ENCODE measurements around the gene CD200R1L. TPM values are rescaled to one million over a fixed set of nuclear protein-coding genes. Genes with fewer than 3 reads are reported as not detected.

CD200R1L gene
- total and polyA plus RNA-seq, 2 of the 13 experiments (the other 11 are each of a cell fraction or from before 2014, with no cell fraction given) = not detected

DNA sequence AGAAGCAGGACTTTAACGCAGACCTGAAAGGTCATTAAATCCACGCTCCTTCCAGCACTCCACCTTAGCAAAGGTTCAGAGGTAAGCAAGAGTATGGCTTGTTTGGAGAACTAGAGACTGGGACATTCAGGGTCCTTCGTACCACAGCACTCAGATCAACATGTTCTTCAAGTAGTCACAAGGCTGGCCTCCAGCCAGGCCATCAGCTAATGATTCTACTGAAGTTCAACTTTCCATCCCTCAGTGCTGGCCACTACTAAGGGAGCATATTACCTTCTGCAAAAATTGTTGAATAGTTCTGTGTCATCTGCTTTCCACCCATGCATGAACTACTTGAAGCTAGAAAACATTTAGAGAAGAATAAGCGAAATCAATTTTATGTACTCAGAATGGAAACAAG lies 17.6 kb downstream of the CD200R1L start (continued):
- TF ChIP-seq, protein P1, sequence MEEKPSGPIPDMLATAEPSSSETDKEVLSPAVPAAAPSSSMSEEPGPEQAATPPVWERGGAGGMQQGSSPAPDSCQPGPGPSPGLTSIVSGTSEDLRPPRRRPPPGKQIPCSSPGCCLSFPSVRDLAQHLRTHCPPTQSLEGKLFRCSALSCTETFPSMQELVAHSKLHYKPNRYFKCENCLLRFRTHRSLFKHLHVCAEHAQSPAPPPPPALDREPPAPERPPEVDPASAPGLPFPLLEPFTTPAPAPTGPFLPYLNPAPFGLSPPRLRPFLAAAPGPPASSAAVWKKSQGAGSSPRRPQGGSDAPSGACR (CRISPR knock-in tag; IDR thresholded peaks at IDR 0.05) = no peak
- no peak for TF ChIP-seq CCAR2 (optimal IDR thresholded peaks at IDR 0.05; ENCODE audit: low read depth, low read length)
- no peak for TF ChIP-seq RFXAP (CRISPR knock-in tag; IDR thresholded peaks at IDR 0.05; ENCODE audit: borderline replicate concordance)
- no peak for TF ChIP-seq MAF1 (CRISPR knock-in tag; IDR thresholded peaks at IDR 0.05; ENCODE audit: borderline replicate concordance)

DNA sequence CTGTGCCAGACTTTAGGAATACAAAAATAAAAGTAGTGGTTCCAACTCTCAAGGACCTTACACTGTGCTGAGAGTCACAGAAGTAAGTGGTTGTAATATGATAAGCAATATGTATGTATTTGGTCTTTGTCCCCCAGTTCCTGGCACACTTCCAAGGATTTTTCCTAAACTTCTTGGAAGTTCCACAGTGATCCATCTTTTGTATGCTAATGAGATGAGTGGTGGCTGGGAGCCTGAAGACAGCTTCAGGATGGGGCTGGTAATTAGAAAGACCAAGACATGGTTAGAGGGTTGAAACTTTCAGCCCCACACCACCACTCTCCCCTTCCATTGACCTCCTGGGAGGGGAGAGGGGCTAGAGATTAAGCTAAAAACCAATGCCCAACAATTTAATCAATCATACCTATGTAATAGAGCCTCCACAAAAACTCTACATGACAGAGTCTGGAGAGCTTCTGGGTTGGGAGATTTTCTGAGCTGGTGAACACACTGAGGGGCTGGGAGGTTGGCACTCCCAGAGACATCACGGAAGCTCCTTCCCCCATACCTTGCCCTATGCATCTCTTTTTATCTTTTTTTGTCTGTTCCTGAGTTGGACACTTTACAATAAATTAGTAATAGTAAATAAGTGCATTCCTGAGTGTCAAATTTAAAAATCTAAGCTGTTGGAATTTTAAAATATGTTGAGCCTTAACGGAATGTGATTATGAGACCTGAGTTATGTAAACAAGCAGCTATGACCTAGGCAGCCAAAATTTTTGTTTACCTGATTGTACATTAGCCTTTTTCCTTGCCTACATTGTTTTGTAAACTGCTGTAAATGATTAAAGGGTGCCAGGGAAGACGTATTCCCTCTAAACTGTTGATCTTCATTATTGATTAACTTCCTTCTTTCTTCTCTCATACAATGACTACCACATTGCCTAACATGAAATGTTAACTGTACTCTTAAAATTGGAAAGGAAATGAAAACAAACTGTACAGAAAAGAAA lies 24.3 kb downstream of the CD200R1L start:
- Histone ChIP-seq H3K9me3 (ENCODE audit: low read length) (no peaks in the 10 kb centered on the region), H3K27me3 (ENCODE audit: control insufficient read depth in 1 of 2, insufficient read depth in 2 of 2, low read length in 2 of 2) (no peaks in the 10 kb centered on the region), H3K4me2 (ENCODE audit: low read depth, low read length) (no peak overlapping the region), H3K36me3 (replicated peaks in 1 of 2; ENCODE audit: control insufficient read depth in 1 of 2, insufficient read depth in 2 of 2, low read length in 2 of 2) (no peaks in the 10 kb centered on the region), H3K79me2 (ENCODE audit: insufficient read depth, low read length) (no peaks in the 10 kb centered on the region), H3K27ac (ENCODE audit: extremely low read length, insufficient read depth, low read length) (no peak overlapping the region), H3K9ac (ENCODE audit: insufficient read depth, low read depth, low read length) (no peak overlapping the region), H4K20me1 (ENCODE audit: insufficient read depth, low read length) (no peaks in the 10 kb centered on the region), H2AFZ (ENCODE audit: low read length) (no peak overlapping the region), H3K4me1 (ENCODE audit: insufficient read depth, low read length) (peaks cover 12% of the 10 kb centered on the region; the same call in 1 of the 2 replicates), H3K4me3 (replicated peaks in 1 of 3; ENCODE audit: insufficient read depth in 1 of 3, low read depth in 2 of 3, low read length in 3 of 3) (no peak overlapping the region)
- no TSS peak for BruUV-seq (replicated peaks)
- ATAC-seq (peak; percentile 70), FAIRE-seq (no peak), DNase-seq (ENCODE audit: low spot score) (no peak)
- in situ Hi-C loops (cut with HindIII; ENCODE audit: extremely low pct_ligation_motif_present, low pct_unique_long_range_greater_than_20kb) (no loop called here), intact Hi-C loops (cut with micrococcal nuclease; ENCODE audit: unreplicated experiment) (no loop called here)
- 1% methylated on average over 3 of the region's 3 CpGs for whole genome bisulfite sequencing (ENCODE audit: low lambda C conversion rate)
- CTCF ChIA-PET (ENCODE audit: low intra/inter-chr PET ratio, low total read pairs) = no interaction called here
- POLR2A ChIA-PET = no interaction called here
- TF ChIP-seq, protein P2, sequence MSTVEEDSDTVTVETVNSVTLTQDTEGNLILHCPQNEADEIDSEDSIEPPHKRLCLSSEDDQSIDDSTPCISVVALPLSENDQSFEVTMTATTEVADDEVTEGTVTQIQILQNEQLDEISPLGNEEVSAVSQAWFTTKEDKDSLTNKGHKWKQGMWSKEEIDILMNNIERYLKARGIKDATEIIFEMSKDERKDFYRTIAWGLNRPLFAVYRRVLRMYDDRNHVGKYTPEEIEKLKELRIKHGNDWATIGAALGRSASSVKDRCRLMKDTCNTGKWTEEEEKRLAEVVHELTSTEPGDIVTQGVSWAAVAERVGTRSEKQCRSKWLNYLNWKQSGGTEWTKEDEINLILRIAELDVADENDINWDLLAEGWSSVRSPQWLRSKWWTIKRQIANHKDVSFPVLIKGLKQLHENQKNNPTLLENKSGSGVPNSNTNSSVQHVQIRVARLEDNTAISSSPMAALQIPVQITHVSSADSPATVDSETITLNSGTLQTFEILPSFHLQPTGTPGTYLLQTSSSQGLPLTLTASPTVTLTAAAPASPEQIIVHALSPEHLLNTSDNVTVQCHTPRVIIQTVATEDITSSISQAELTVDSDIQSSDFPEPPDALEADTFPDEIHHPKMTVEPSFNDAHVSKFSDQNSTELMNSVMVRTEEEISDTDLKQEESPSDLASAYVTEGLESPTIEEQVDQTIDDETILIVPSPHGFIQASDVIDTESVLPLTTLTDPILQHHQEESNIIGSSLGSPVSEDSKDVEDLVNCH (CRISPR knock-in tag; IDR thresholded peaks at IDR 0.05) = no peak
- TF ChIP-seq, protein P3, sequence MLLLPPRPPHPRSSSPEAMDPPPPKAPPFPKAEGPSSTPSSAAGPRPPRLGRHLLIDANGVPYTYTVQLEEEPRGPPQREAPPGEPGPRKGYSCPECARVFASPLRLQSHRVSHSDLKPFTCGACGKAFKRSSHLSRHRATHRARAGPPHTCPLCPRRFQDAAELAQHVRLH (CRISPR knock-in tag; IDR thresholded peaks at IDR 0.05; ENCODE audit: borderline replicate concordance, low read depth) = no peak
- TF ChIP-seq ZNF234 (CRISPR knock-in tag; conservative IDR thresholded peaks at IDR 0.05) (no peak), NFKB2 (CRISPR knock-in tag; IDR thresholded peaks at IDR 0.05; ENCODE audit: borderline replicate concordance) (no peak), RORA (CRISPR knock-in tag; IDR thresholded peaks at IDR 0.05) (no peak), GATAD1 (CRISPR knock-in tag; IDR thresholded peaks at IDR 0.05) (no peak), ZNF33A (CRISPR knock-in tag; IDR thresholded peaks at IDR 0.05; ENCODE audit: borderline replicate concordance) (no peak), FOXP1 (IDR thresholded peaks at IDR 0.05) (no peak), FOXP1 (CRISPR knock-in tag; IDR thresholded peaks at IDR 0.05) (0 out of 2 replicates have a peak, but pooled peaks have one; percentile 35)
- TF ChIP-seq, protein P4, sequence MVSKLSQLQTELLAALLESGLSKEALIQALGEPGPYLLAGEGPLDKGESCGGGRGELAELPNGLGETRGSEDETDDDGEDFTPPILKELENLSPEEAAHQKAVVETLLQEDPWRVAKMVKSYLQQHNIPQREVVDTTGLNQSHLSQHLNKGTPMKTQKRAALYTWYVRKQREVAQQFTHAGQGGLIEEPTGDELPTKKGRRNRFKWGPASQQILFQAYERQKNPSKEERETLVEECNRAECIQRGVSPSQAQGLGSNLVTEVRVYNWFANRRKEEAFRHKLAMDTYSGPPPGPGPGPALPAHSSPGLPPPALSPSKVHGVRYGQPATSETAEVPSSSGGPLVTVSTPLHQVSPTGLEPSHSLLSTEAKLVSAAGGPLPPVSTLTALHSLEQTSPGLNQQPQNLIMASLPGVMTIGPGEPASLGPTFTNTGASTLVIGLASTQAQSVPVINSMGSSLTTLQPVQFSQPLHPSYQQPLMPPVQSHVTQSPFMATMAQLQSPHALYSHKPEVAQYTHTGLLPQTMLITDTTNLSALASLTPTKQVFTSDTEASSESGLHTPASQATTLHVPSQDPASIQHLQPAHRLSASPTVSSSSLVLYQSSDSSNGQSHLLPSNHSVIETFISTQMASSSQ (IDR thresholded peaks at IDR 0.05; ENCODE audit: low read depth) = 0 out of 2 replicates have a peak, but pooled peaks have one; percentile 36
- TF ChIP-seq, protein P4 (CRISPR knock-in tag; IDR thresholded peaks at IDR 0.05; ENCODE audit: borderline replicate concordance) = no peak
